Fibroblast of peridontal ligament (primary cell): Measurements from ENCODE around the gene PHF21B.
"Not testable (repeated sequence)": the region's sequence is repeated elsewhere in the genome, so short reads cannot be mapped to it uniquely, and the experiment has no call there.

ENCODE experiments used
- DNase-seq: peaks from one replicate; pipeline ENCODE4 v3.0.0-alpha.2; 2010; ENCODE audit errors: extremely low read depth

PHF21B gene

DNA sequence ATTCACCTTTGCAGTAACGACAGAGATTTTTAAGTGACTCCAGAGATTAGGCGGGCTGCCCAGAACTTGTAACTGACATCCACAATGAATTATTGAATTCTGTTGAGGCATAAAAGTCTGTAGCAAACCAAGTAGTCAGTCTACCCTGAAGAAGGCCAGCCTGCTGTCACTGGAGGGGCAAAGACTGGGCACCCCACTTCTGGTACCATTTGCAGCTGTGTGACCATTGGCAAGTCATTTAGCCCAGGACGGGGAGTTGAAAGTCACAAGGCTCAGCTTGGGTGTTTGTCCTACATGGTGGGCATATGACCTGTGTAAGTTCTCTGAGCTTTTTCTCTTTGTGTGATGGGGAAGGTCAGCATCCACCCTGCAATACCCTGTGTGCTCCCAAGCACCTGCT lies 138.0 kb downstream of the PHF21B start:
- no peak for DNase-seq

DNA sequence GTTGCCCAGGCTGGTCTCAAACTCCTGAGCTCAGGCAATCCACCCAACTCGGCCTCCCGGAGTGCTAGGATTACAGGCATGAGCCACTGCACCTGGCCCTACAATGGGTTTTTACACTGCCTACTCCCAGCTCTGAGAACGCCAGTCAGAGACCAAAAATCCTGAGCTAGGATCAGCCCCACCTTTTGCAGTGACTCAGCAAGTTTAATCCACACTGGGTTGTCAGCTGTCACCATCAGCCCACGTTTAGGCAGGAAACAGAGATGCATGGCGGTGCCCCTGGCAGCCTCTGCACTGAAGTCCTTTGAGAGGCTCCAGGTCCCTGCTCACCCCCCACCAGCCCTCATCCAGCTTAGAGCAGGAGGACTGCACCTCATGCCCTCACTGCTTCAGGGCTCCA lies 139.8 kb downstream of the PHF21B start:
- no peak for DNase-seq

DNA sequence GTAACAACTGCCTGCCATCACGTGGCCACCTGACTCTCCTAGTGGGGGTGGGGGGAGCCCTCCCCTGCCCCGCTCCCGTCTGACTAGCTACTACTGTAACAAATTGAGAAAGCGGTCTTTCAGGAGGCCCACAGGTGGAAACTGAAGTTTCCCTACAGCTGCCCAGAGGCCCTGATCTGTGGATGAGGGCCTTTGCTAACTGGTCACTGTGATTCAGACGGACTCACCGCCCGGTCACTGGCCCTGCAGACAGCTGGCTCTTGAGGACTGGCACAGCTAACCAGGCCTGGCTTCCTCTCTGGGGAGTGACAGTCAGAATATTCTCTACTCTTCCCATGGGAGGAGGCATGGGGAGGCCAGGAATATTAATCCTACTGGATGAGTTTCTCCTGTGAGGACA lies 140.6 kb downstream of the PHF21B start:
- DNase-seq, result no peak

DNA sequence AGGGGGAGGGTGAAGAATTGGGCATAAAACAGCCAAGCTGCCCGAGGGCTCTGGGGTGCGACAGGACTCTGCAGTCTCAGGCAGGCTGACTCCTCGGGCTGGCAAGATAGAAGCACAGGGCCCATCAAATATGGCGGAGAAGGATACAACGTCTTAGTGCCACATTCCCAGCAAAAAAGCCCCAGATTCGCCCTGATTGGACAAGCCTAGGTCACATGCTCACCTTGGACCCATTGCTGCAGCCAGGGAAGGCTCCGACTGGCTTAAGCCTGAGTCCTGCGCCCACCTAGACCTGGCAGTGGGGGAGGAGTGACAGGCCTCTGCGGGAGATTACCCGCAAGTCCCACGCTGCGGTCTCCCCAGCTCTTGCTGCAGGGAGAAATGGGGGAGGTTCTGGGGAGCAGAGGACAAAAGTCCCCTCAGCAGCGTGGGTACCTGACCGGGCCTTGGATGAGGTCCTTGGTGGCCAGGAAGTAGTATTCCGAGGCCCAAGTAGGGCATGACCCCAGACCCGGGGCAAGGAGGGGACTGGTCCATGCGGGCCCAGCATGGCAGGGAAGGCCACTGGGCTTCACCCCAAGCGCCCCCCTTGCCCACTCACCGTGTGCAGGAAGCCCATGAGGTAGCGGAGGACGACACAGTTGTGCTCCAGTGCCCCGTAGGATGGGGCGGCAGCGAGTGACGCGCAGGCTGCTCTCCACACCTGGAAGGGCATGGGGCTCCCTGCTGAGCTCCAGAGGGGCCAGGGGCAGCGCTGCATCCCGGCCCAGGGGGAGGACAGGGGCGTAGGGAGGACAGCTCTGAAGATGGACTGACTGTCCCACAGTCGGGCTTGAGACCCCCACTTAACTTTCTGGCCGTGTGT lies 144.4 kb downstream of the PHF21B start:
- DNase-seq, result no peak

DNA sequence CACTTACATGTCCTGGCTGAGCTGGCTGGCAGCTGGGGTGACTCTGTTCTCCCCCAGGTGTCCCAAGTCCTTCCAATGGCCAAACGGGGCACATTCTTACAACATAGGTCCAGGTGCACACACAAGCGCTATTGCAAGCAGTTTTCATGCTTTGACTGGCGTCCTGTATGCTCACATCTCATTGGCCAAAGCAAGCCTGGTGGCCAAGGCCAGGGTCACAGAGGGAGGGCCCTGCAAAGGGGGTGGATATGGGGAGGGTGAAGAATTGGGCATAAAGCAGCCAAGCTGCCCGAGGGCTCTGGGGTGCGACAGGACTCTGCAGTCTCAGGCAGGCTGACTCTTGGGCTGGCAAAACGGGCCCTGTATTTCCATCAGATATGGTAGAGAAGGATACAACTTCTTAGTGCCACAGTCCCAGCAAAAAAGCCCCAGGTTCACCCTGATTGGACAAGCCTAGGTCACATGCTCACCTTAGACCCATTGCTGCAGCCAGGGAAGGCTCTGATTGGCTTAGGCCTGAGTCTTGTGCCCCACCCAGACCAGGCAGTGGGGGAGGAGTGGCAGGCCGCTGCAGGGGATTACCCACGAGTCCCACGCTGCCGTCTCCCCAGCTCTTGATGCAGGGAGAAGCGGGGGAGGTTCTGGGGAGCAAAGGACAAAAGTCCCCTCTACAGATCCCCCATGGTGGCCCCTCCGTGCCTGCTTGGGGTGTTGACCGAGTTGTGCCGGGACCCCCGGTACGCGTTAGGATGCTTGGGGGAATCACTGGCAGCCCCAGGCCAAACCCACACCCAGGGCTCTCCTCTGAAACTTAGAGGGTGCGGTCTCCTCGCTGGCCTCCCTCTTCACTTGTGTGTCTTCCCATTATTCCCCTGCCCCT lies 146.6 kb downstream of the PHF21B start:
- DNase-seq, result no peak

DNA sequence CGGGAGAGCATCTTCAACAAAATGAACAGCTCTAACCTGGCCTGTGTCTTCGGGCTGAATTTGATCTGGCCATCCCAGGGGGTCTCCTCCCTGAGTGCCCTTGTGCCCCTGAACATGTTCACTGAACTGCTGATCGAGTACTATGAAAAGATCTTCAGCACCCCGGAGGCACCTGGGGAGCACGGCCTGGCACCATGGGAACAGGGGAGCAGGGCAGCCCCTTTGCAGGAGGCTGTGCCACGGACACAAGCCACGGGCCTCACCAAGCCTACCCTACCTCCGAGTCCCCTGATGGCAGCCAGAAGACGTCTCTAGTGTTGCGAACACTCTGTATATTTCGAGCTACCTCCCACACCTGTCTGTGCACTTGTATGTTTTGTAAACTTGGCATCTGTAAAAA lies 147.5 kb downstream of the PHF21B start:
- DNase-seq, result no peak

DNA sequence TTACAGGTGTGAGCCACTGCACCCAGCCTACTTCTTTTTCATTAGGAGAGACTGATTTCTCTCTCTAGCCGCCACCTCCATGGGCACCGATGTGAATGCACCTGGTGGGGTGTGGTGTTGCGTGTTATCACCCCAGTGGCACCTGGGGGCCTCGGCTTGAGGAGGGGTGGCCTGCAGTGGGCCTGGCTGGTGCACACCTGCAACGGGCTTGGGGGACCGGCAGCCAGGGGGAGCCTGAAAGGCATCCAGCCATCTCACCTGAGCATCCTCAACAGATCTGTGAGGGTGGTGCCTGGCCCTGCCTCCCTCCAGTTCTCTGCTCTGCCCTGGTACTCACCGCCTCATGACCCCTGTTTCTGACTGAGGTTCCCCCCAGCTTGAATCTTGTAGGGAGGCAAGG lies 148.6 kb downstream of the PHF21B start:
- no peak for DNase-seq

DNA sequence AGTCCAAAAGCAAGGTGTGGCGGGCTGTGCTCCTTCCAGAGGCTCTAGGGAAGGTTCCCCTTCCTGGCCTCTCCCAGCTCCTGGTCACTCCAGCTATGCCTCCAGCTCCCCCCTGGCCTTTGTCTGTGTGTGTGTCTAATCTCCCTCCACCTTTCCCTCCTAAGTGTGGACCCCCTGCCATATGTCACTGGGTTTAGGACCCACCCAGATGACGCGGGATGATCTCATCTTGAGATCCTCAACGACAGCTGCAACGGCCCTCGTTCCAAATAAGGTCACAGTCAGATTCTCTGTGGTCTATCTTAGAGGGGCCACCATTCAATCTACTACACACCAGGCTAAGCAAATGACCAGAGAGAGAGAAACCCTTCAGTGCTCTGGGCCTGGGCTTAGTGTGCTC lies 149.5 kb downstream of the PHF21B start:
- DNase-seq, result no peak

DNA sequence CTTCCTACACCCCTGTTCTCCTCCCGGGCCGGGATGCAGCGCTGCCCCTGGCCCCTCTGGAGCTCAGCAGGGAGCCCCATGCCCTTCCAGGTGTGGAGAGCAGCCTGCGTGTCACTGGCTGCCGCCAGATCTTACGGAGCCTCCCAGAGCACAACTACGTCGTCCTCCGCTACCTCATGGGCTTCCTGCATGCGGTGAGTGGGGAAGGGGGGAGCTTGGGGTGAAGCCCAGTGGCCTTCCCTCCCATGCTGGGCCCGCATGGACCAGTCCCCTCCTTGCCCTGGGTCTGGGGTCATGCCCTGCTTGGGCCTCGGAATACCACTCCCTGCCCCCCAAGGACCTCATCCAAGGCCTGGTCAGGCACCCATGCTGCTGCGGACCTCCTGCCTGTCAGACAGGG lies 150.2 kb downstream of the PHF21B start:
- no peak for DNase-seq

DNA sequence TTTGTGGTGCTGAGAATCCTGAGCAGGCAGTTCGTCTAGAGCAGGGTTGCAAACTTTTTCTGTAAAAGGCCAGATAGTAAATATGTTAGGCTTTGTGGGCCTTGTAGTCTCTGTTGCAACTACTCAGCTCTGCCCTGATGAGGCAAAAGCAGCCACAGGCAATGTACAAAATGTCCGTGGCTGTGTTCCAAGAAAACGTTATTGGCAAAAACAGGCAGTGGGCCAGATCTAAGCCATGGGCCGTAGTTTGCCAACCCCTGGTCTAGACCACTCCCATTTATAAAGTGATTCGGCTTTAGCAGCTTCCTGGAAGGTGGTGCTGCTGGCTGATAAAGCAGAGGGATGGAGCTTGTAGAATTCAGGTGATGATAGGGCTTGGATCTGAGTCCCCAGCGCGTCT lies 151.0 kb downstream of the PHF21B start:
- not testable (repeated sequence) for DNase-seq

DNA sequence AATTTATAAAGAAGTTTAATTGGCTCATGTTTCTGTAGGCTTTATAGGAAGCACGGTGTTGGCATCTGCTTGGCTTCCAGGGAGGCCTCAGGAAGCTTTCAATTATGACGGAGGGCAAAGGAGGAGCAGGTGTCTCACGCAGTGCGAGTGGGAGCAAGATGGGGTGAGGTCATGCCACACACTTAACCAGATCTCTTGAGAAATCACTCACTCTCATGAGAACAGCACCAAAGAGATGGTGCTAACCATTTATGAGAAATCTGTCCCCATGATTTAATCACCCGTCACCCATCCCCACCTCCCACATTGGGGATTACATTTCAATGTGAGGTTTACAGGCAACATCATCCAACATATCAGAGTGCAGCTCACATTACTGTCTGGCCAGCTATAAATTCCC lies 153.9 kb downstream of the PHF21B start:
- no peak for DNase-seq

DNA sequence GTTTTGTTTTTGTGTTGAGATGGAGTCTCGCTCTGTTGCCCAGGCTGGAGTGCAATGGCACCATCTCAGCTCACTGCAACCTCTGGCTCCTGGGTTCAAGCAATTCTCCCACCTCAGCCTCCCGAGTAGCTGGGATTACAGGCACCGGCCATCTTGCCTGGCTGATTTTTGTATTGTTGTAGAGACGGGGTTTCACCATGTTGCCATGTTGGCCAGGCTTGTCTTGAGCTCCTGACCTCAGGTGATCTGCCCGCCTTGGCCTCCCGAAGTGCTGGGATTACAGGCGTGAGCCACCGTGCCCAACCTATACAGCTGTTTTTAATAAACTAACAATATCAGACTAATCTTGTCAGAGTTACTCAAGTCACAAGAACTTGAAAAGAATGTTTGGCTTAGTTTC lies 155.2 kb downstream of the PHF21B start:
- DNase-seq, result not testable (repeated sequence)

DNA sequence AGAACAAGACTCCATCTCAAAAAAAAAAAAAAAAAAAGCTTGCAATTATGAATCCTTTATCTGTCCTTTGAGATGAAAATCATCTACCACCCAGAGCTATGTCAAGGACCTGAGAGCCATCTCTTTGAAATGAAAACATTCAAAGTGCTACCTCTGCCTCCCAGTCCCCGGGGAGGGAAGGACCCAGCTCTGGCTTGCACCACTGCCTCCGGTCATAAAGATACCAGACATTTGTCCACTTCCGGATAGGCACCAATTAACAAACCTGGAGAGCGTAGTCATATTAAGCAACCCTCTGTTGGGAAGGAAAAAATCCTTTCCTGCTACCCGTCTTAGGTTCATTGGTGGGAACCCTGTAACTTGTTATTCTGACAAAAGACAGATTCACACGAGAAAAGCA lies 158.9 kb downstream of the PHF21B start:
- no peak for DNase-seq

DNA sequence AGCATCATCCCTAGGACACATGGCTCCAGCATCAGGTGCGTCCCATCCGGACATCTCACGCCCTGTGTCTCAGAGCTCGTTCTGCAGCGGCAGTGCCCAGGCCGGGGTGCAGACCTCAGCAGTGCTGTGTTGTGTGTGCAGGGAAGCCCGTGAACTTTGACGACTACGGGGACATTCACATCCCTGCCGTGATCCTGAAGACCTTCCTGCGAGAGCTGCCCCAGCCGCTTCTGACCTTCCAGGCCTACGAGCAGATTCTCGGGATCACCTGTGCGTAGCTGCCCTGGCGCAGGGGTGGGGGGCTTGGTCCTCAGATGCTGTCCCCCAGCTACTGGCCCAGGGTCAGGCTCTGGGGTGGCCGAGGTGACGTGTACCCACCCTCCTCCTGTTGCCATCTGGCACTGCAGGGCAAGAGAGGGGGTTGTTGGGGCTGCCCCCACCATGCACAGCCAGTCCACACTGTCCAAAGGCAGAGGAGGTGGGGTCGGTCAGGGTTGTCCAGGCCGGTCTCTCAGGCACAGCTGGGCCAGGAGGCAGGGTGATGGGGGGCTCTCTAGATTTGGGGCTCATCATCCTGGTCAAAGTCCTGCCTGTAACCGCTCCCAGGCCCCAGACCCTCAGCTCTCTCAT lies 160.9 kb downstream of the PHF21B start:
- no peak for DNase-seq

DNA sequence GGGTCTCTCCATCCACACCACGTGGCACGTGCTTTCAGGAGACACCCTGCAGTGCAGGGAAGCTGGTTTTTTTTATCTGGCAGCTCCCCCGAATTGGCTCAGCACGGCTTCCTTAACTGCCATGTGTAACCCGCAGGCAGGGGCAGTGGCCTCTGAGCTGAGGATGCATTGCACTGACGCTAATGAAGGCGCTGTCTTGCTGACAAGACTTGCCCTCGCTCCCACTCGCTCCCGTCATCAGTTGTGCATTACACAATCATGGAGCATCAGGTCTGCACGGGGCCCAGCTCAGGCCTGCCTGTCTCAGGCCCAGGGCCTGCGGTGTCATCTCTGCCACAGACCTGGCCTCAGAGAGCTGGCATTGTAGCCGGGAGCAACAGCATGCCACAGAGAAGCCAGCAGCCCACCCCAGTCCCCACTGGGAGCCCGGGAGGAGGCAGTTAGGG lies 161.5 kb downstream of the PHF21B start:
- no peak for DNase-seq

DNA sequence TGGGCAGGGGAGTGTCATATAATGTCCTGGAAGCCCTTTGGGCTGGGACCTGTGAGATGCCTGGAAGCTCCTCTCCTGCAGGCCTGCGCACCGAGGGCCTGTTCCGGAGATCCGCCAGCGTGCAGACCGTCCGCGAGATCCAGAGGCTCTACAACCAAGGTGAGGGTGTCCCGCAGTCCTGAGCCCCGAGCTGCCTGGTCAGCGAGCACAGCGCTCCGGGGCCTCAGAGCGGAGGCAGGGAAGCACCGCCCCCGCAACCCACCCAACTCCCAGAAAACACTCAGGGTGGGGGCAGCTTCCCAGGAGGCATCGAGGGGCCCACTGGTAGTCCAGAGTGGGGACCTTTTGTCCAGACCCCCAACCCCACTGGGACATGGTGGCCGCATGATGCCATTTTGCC lies 161.9 kb downstream of the PHF21B start:
- DNase-seq, result no peak

DNA sequence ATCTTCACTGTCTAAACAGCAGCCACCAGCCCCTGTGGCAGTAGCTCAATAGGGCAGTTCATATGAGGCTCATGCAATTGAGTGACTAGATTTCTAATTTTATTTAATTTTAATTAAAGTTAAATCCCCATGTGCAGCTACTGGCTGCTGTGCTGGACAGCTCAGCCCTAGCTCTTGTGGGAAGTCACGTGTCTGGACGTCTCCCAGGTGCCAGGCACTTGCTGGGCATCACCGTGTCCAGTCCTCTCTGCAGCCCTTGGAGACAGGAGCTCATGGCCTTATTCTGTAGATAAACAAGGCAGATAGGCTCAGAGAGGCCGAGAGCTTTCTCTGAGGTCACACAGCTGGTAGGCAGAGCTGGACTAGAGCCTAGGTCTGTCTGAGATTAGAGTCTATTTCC lies 162.4 kb downstream of the PHF21B start:
- DNase-seq, result no peak

DNA sequence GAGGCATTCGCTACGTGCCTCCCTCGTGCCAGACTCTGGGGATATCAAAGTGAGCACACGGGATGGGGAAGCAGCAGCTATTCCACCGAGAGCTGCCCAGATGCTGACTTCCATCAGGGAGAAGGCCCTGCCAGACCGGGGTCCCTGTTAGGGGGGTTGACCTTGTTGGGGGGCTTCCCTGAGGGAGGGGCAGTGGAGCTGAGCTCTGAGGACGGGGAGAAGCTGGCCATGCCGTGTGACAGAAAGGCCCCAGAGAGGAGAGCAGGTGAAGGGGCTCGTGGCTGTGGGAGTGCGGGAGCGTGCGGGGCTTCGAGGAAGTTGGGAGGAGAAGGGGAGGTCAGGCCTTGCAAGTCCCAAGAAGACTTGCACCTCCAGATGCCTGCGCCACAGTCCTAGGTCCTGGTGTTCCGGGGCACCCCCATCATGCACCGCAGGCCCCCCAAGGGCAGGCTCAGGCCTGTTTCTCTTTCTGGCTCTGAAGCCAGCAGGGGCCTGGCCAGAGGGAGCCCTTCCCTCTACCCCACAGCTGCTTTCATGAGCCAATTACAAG lies 163.0 kb downstream of the PHF21B start:
- DNase-seq, result no peak

DNA sequence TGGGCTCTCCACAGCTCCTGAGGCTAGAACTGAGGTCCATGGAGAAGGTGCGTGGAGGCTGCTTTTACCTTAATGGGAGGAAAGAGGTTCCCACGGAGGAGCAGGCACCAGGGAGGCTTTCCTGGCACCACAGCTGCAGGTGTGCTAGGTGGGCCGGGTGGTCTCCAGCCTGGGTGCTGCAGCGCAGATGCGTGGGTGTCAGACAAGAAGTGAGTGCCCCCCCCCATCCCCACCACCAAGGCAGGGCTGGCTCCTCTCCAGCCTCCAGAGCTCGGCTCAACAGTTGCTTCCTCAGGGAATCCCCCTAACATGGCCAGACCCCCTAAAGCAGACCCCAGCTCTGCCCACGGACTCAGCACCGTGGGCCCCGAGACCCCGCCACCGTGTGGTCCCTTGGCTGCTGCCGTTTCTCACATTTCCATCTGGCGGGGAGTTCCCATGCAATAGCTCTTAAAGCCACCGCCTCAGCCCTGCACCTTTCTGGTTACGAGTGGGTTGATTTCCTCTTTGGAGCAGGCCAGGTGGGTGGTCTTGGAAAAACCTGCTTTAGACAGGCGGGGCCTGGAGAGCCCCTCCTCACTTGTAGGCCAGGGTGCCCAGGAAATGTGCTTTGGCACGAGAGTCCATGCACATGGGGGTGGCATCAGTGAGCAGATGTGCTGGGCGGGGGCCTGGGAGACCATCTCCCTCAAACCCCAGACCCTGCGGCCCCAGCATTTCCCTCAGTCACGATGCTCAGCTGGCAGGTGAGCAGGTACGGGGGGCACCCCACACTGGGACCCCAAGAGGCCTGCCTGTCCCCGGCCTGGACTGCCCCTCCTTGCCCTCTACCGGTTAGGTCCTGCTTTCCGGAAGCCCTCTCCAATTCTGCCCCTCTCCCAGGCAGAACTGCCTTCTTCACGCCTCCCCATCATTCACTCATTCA lies 163.7 kb downstream of the PHF21B start:
- DNase-seq, result no peak

DNA sequence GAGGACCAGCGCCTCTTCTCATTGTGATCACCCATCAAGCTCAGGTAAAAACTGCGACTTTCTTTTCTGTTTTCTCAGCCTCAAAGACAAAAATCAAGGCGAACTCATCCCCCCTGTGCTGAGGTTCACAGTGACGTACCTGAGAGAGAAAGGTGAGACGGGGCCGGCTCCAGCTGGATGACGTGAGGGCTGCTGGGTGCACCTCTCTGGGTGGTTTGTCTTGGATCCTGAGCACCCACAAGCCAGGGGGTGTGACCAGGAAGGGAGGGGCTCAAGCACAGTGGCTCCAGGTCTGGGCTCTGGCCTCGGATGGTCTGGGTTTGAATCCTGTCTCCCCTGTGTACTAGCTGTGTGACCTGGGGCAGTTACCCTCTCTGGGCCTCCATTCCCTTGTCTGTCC lies 164.6 kb downstream of the PHF21B start:
- no peak for DNase-seq

DNA sequence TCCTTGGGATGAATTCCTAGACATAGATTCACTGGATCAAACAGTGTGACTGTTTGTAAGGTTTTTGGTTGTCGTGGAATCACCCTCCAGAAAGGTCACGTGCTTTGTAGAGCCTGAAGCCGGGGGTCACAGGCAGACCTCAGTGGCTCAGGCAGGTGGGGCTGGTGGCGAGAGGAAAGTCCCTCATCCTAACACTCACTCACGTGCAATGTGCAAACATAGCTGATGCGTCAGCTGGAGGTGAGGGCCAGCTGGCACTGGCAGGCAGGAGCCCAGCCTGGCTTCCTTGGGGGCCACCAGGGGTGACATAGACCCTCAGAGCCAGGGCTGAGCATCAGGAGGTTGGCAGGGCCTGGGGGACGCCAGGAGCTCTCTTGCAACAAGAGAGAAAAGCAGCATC lies 167.4 kb downstream of the PHF21B start:
- no peak for DNase-seq
